Psoas muscle (tissue), 8 donors: ENCODE data around the gene SERPINI1. TPM values are rescaled to one million over a fixed set of nuclear protein-coding genes. Genes with fewer than 3 reads are reported as not detected.

ENCODE experiments used
- ATAC-seq, 4 donors: fragments of 200-7000 bp; cut with Tn5 transposase; one replicate each; pipeline ENCODE4 v1.9.1; 2020; ENCODE audit warnings: moderate library complexity in 3 of 4, mild to moderate bottlenecking in 2 of 4
- DNase-seq, 2 donors: peaks; one replicate each; pipeline ENCODE4 v3.0.0-alpha.2; 2020
- H3K27ac ChIP-seq: fragments of 200-600 bp; one replicate; pipeline ENCODE4 v1.8.0; 2022
- H3K27me3 ChIP-seq, 3 donors: fragments of 200-600 bp in 1 of 3; one replicate each; pipeline versions ENCODE4 v1.6.1 to v1.8.0; 2013 to 2022; ENCODE audit warnings: low read length in 2 of 3, mild to moderate bottlenecking in 2 of 3, moderate library complexity in 1 of 3; ENCODE audit not compliant: insufficient read depth in 3 of 3
- H3K36me3 ChIP-seq, 2 donors: fragments of 200-600 bp in 1 of 2; one replicate each; pipeline versions ENCODE4 v1.6.1 to v1.8.0; 2013 to 2022; ENCODE audit warnings: low read depth in 1 of 2, mild to moderate bottlenecking in 1 of 2, moderate library complexity in 1 of 2; ENCODE audit not compliant: insufficient read depth in 1 of 2
- H3K4me1 ChIP-seq: fragments of 200-600 bp; one replicate; pipeline ENCODE4 v1.8.0; 2022
- H3K4me3 ChIP-seq: fragments of 200-600 bp; one replicate; pipeline ENCODE4 v1.8.0; 2022; ENCODE audit warnings: mild to moderate bottlenecking
- H3K9me3 ChIP-seq: fragments of 200-600 bp; one replicate; pipeline ENCODE4 v1.8.0; 2022
- CTCF ChIP-seq: fragments of 200-600 bp; IDR thresholded peaks from one replicate; pipeline ENCODE4 v1.8.0; 2022; ENCODE audit warnings: antibody characterized with exemption
- WGBS, 3 donors: extraction: QIAGEN DNeasy Blood & Tissue Kit; methylation state at CpG; one replicate each; pipeline versions ENCODE4 v1.1.6 to v1.1.7; 2013; 5-methylcytosine and 5-hydroxymethylcytosine counted together
- intact Hi-C, 2 donors: fragments of 100-400 bp; cut with DNase I; formaldehyde crosslinking; loops; one replicate each; pipeline versions ENCODE4 v1.11.0 to v1.14.2; 2022
- polyA plus RNA-seq, 3 donors: library from polyadenylated mRNA; stranded (reverse); fragments of 200-250 nt; gene quantifications; one replicate each; pipeline ENCODE4 v1.2.3, GENCODE V29; 2013
- total RNA-seq, 4 donors: library from RNA; stranded (reverse); fragmentation: NEBNext Ultra II Directional in 2 of 4; extraction: Animal tissue kit (Norgen Biotek cat#: 25700) in 2 of 4; gene quantifications; one replicate each; pipeline versions ENCODE4 v1.2.1 to v1.2.4, GENCODE V29; 2021 to 2023
- donor health status: healthy with polysubstance abuse.
- donor health status: DM: no; HTN: no; CAD: no; lungs with moderate emphysema.
- donor health status: Bipolar disorder and iron deficiency.
- donor health status: healthy.
- donor health status: DM: yes; HTN: yes; CAD: no.
- donor health status: DM: no; HTN: no; CAD: no.
- donor health status: DM: no; HTN: no; CAD: no.
- donor health status: DM: yes; HTN: yes; CAD: no.

Gene SERPINI1
- total and polyA plus RNA-seq, 7 donors = 1.8 to 5.0 (median 3.4) TPM

- Histone ChIP-seq H3K4me1 (no peaks in the 10 kb centered on the region), H3K36me3 (no peaks in the 10 kb centered on the region), H3K27ac (no peak overlapping the region), H3K27me3 (no peaks in the 10 kb centered on the region), H3K9me3 (no peaks in the 10 kb centered on the region), H3K4me3 (no peak overlapping the region)
- DNase-seq = no peak
- no peak for ATAC-seq
- intact Hi-C loops = no loop called here
- 92 to 95% (median 94%) methylated on average over 3 of the region's 3 CpGs for WGBS, 3 donors
- TF ChIP-seq CTCF = no peak
Observed at GRCh38 chr3:167785790-167786189, 50.3 kb downstream of the SERPINI1 start.

- Histone ChIP-seq H3K4me3 (no peak overlapping the region), H3K9me3 (no peaks in the 10 kb centered on the region), H3K27me3 (no peaks in the 10 kb centered on the region), H3K4me1 (no peaks in the 10 kb centered on the region), H3K27ac (no peak overlapping the region), H3K36me3 (no peaks in the 10 kb centered on the region)
- TF ChIP-seq CTCF = no peak
- no peak for ATAC-seq
- intact Hi-C loops = no loop called here
- DNase-seq = no peak
- WGBS, 3 donors = 25 to 30% (median 25%) methylated on average over 4 of the region's 4 CpGs
Observed at GRCh38 chr3:167787440-167787839, 51.9 kb downstream of the SERPINI1 start.

GRCh38 chr3:167798443-167798842, 62.9 kb downstream of the SERPINI1 start:
- no peak for TF ChIP-seq CTCF
- Histone ChIP-seq H3K27ac (no peak overlapping the region), H3K27me3 (no peaks in the 10 kb centered on the region), H3K36me3 (no peaks in the 10 kb centered on the region), H3K4me3 (no peak overlapping the region), H3K4me1 (no peaks in the 10 kb centered on the region), H3K9me3 (no peaks in the 10 kb centered on the region)
- ATAC-seq = no peak
- no peak for DNase-seq
- intact Hi-C loops = no loop called here

- no peak for TF ChIP-seq CTCF
- WGBS, 3 donors = 70 to 73% (median 71%) methylated on average over 2 of the region's 2 CpGs
- Histone ChIP-seq H3K4me3 (no peak overlapping the region), H3K9me3 (no peaks in the 10 kb centered on the region), H3K4me1 (peaks cover 17% of the 10 kb centered on the region), H3K27me3 (no peaks in the 10 kb centered on the region), H3K27ac (no peak overlapping the region), H3K36me3 (no peaks in the 10 kb centered on the region)
- intact Hi-C loops = no loop called here
- DNase-seq (no peak), ATAC-seq (no peak)
Observed at GRCh38 chr3:167808910-167809309, 73.4 kb downstream of the SERPINI1 start.

- TF ChIP-seq CTCF = no peak
- no peak for ATAC-seq
- H3K4me3 ChIP-seq = no peak overlapping the region
- H3K36me3 ChIP-seq = no peaks in the 10 kb centered on the region
- H3K4me1 ChIP-seq = peaks cover 27% of the 10 kb centered on the region
- no peaks in the 10 kb centered on the region for H3K9me3 ChIP-seq
- no peaks in the 10 kb centered on the region for H3K27me3 ChIP-seq
- intact Hi-C loops = loop anchor here in 1 of 2 donors (5.0 kb wide), 1 partner anchor 73 kb away; the partner anchor contains the start of gene SERPINI1
- no peak for DNase-seq
- no peak overlapping the region for H3K27ac ChIP-seq
Observed at GRCh38 chr3:167810236-167810635, 74.7 kb downstream of the SERPINI1 start.
